Panc1 (cell line): ENCODE data around the gene DPP4. TPM values are rescaled to one million over a fixed set of nuclear protein-coding genes. Genes with fewer than 3 reads are reported as not detected.

Experiments used
- ATAC-seq: fragments of 200-7000 bp; cut with Tn5 transposase; 2 replicates; pipeline ENCODE4 v1.9.1; 2020; ENCODE audit warnings: mild to moderate bottlenecking, moderate library complexity
- BruUV-seq: library from RNA; stranded (reverse); fragments of 400-500 nt; replicated peaks from 2 replicates; lab custom pipeline; 2021; lab: Mats Ljungman, UMichigan
- CTCF ChIA-PET: fragments of 300-600 bp; sonication (Branson Sonifier 250); formaldehyde crosslinking; loops from one replicate; lab custom pipeline; 2022; ENCODE audit warnings: antibody characterized with exemption; lab: Charles Lee
- POLR2A ChIA-PET: fragments of 300-600 bp; sonication (Branson Sonifier 250); formaldehyde crosslinking; loops from one replicate; lab custom pipeline; 2022; ENCODE audit warnings: antibody characterized with exemption; lab: Charles Lee
- DNase-seq: peaks from one replicate; pipeline ENCODE4 v3.0.0-alpha.2; 2010; ENCODE audit warnings: low read depth, low spot score
- H3K27ac ChIP-seq: 2 replicates; pipeline ENCODE4 v1.5.1; 2011; ENCODE audit warnings: mild to moderate bottlenecking, low read length, inconsistent platforms
- H3K27me3 ChIP-seq: fragments of 200-500 bp; sonication (Bioruptor generic); 2 replicates; pipeline ENCODE4 v1.6.0; 2014; ENCODE audit warnings: low read length, inconsistent platforms; ENCODE audit not compliant: control insufficient read depth, insufficient read depth
- H3K36me3 ChIP-seq: fragments of 200-500 bp; sonication (Bioruptor generic); 2 replicates; pipeline ENCODE4 v1.5.1; 2014; ENCODE audit warnings: inconsistent platforms, mild to moderate bottlenecking, low read length, moderate library complexity; ENCODE audit not compliant: control insufficient read depth, insufficient read depth
- H3K4me1 ChIP-seq: 2 replicates; pipeline ENCODE4 v1.5.1; 2011; ENCODE audit warnings: inconsistent platforms, mild to moderate bottlenecking, low read length, moderate library complexity; ENCODE audit not compliant: control insufficient read depth, insufficient read depth
- H3K4me3 ChIP-seq, 2 experiments: 2 replicates each; pipeline ENCODE4 v1.5.1; 2011 to 2012; ENCODE audit warnings: low read depth in 2 of 2, low read length in 2 of 2, mild to moderate bottlenecking in 2 of 2, inconsistent platforms in 1 of 2, moderate library complexity in 1 of 2
- H3K9me3 ChIP-seq: fragments of 200-500 bp; sonication (Bioruptor generic); 2 replicates; pipeline ENCODE4 v1.5.1; 2014; ENCODE audit warnings: low read depth, mild to moderate bottlenecking, inconsistent platforms, low read length, moderate library complexity; ENCODE audit not compliant: control insufficient read depth, insufficient read depth
- CTCF ChIP-seq: fragments of 450-650 bp; IDR thresholded peaks from 2 replicates; pipeline ENCODE4 v1.5.1; 2017; ENCODE audit warnings: mild to moderate bottlenecking
- POLR2AphosphoS5 ChIP-seq: IDR thresholded peaks from 2 replicates; pipeline ENCODE4 v1.6.1; 2012; ENCODE audit warnings: mild to moderate bottlenecking, low read depth, low read length, moderate library complexity
- REST ChIP-seq, 2 experiments: IDR thresholded peaks; 2 replicates each; pipeline ENCODE4 v1.6.1; 2011 to 2012; ENCODE audit warnings: low read depth in 2 of 2, control low read depth in 1 of 2, low read length in 1 of 2, mild to moderate bottlenecking in 1 of 2, moderate library complexity in 1 of 2; ENCODE audit not compliant: insufficient read depth in 1 of 2
- SIN3A ChIP-seq: IDR thresholded peaks from 2 replicates; pipeline ENCODE4 v1.6.1; 2012; ENCODE audit warnings: low read depth, mild to moderate bottlenecking, low read length, moderate library complexity, borderline replicate concordance; ENCODE audit not compliant: insufficient read depth
- TCF7L2 ChIP-seq: IDR thresholded peaks from 2 replicates; pipeline ENCODE4 v1.6.1; 2011; ENCODE audit warnings: mild to moderate bottlenecking, low read depth, low read length, inconsistent platforms
- in situ Hi-C: cut with HindIII; loops from 2 replicates; pipeline ENCODE4 v1.10.0; 2016; ENCODE audit warnings: low sequenced_read_pairs, low pct_unique_long_range_greater_than_20kb
- intact Hi-C: fragments of 100-400 bp; cut with micrococcal nuclease; formaldehyde crosslinking; loops from one replicate; pipeline ENCODE4 v1.10.0; 2022; ENCODE audit not compliant: unreplicated experiment
- total RNA-seq: library from RNA; stranded (reverse); gene quantifications from one replicate; pipeline ENCODE4 v1.2.1, GENCODE V29; 2021; ENCODE audit not compliant: unreplicated experiment

Gene DPP4
- total RNA-seq, 1 experiment from 2014 or later, result 0.23 TPM

GRCh38 chr2:162114271-162114670 is 40.3 kb upstream of the DPP4 start:
- POLR2A ChIA-PET, result no interaction called here
- TF ChIP-seq POLR2AphosphoS5 (no peak), TCF7L2 (no peak), REST (IDR thresholded peaks at IDR 0.05; ENCODE audit: insufficient read depth in 1 of 2, low read depth in 2 of 2, low read length in 1 of 2) (no peak), SIN3A (no peak), CTCF (no peak)
- no TSS peak for BruUV-seq
- Histone ChIP-seq H3K27me3 (no peaks in the 10 kb centered on the region), H3K36me3 (no peaks in the 10 kb centered on the region), H3K4me3 (no peak overlapping the region), H3K4me1 (no peaks in the 10 kb centered on the region), H3K27ac (no peak overlapping the region), H3K9me3 (no peaks in the 10 kb centered on the region)
- intact Hi-C loops, result no loop called here
- in situ Hi-C loops, result no loop called here
- no peak for DNase-seq
- CTCF ChIA-PET, result no interaction called here
- no peak for ATAC-seq

- ChIA-PET POLR2A (no interaction called here), CTCF (no interaction called here)
- Histone ChIP-seq H3K9me3 (no peaks in the 10 kb centered on the region), H3K36me3 (no peaks in the 10 kb centered on the region), H3K27ac (no peak overlapping the region), H3K27me3 (no peaks in the 10 kb centered on the region), H3K4me3 (no peak overlapping the region), H3K4me1 (no peaks in the 10 kb centered on the region)
- BruUV-seq, result no TSS peak
- ATAC-seq, result no peak
- intact Hi-C loops (no loop called here), in situ Hi-C loops (no loop called here)
- TF ChIP-seq POLR2AphosphoS5, result no peak
- TF ChIP-seq REST (IDR thresholded peaks at IDR 0.05; ENCODE audit: insufficient read depth in 1 of 2, low read depth in 2 of 2, low read length in 1 of 2), result no peak
- TF ChIP-seq TCF7L2, result no peak
- no peak for TF ChIP-seq CTCF
- TF ChIP-seq SIN3A, result no peak
- DNase-seq, result no peak
Measured at GRCh38 chr2:162113776-162114168, 39.8 kb upstream of the DPP4 start.
